ENCODE measurements around the gene PCDHB15. TPM values are rescaled to one million over a fixed set of nuclear protein-coding genes. Genes with fewer than 3 reads are reported as not detected.

The PCDHB15 gene
- total RNA-seq, 1 donor from 2014 or later = 22.1 TPM

GRCh38 chr5:141250576-141250975 lies 5.4 kb downstream of the PCDHB15 start:
- no peak for DNase-seq

GRCh38 chr5:141258464-141258863 lies 13.3 kb downstream of the PCDHB15 start:
- DNase-seq = no peak

- no peak for DNase-seq
Observed at GRCh38 chr5:141258948-141259347, 13.8 kb downstream of the PCDHB15 start.

GRCh38 chr5:141260458-141261237 lies 15.5 kb downstream of the PCDHB15 start:
- no peak for DNase-seq

GRCh38 chr5:141261238-141261546 lies 16.0 kb downstream of the PCDHB15 start:
- no peak for DNase-seq

- DNase-seq = no peak
Observed at GRCh38 chr5:141269195-141269594, 24.0 kb downstream of the PCDHB15 start.

GRCh38 chr5:141272906-141273305 lies 27.7 kb downstream of the PCDHB15 start:
- no peak for DNase-seq

- DNase-seq = no peak
Observed at GRCh38 chr5:141298376-141298775, 53.2 kb downstream of the PCDHB15 start.

Other genes with a start within 250 kb of the PCDHB15 start
- 0.31 TPM for gene PCDHB1, start 194.0 kb upstream of the PCDHB15 start, total RNA-seq
- 14.2 TPM for gene PCDHB2, start 150.8 kb upstream of the PCDHB15 start, total RNA-seq
- 10.3 TPM for gene PCDHB3, start 144.9 kb upstream of the PCDHB15 start, total RNA-seq
- 4.7 TPM for gene PCDHB4, start 123.6 kb upstream of the PCDHB15 start, total RNA-seq
- 9.7 TPM for gene PCDHB5, start 110.2 kb upstream of the PCDHB15 start, total RNA-seq
- 3.1 TPM for gene PCDHB6, start 95.3 kb upstream of the PCDHB15 start, total RNA-seq
- gene PCDHB7, start 72.8 kb upstream of the PCDHB15 start, total RNA-seq = 13.4 TPM
- 8.6 TPM for gene PCDHB8, start 67.6 kb upstream of the PCDHB15 start, total RNA-seq
- 4.5 TPM for gene PCDHB16, start 63.0 kb upstream of the PCDHB15 start, total RNA-seq
- gene PCDHB9, start 58.2 kb upstream of the PCDHB15 start, total RNA-seq = 6.1 TPM
- 13.1 TPM for gene PCDHB10, start 53.0 kb upstream of the PCDHB15 start, total RNA-seq
- 10.5 TPM for gene PCDHB11, start 45.8 kb upstream of the PCDHB15 start, total RNA-seq
- gene PCDHB12, start 36.7 kb upstream of the PCDHB15 start, total RNA-seq = 14.8 TPM
- gene PCDHB13, start 31.5 kb upstream of the PCDHB15 start, total RNA-seq = 9.2 TPM
- gene PCDHB14, start 22.1 kb upstream of the PCDHB15 start, total RNA-seq = 13.4 TPM
- gene SLC25A2, start 58.7 kb downstream of the PCDHB15 start, total RNA-seq = not detected
- gene TAF7, start 75.4 kb downstream of the PCDHB15 start, total RNA-seq = 127 TPM
- gene PCDHGA1, start 85.1 kb downstream of the PCDHB15 start, total RNA-seq = 4.8 TPM
- 6.9 TPM for gene PCDHGA2, start 93.4 kb downstream of the PCDHB15 start, total RNA-seq
- 4.7 TPM for gene PCDHGA3, start 98.4 kb downstream of the PCDHB15 start, total RNA-seq
- gene PCDHGB1, start 104.7 kb downstream of the PCDHB15 start, total RNA-seq = 7.8 TPM
- 8.4 TPM for gene PCDHGA4, start 109.6 kb downstream of the PCDHB15 start, total RNA-seq
- gene PCDHGB2, start 114.6 kb downstream of the PCDHB15 start, total RNA-seq = 8.3 TPM
- gene PCDHGA5, start 118.8 kb downstream of the PCDHB15 start, total RNA-seq = 6.6 TPM
- gene PCDHGB3, start 124.8 kb downstream of the PCDHB15 start, total RNA-seq = 12.3 TPM
- 12.3 TPM for gene PCDHGA6, start 128.5 kb downstream of the PCDHB15 start, total RNA-seq
- gene PCDHGA7, start 137.3 kb downstream of the PCDHB15 start, total RNA-seq = 8.4 TPM
- 12.9 TPM for gene PCDHGB4, start 142.3 kb downstream of the PCDHB15 start, total RNA-seq
- gene PCDHGA8, start 147.2 kb downstream of the PCDHB15 start, total RNA-seq = 8.0 TPM
- 18.1 TPM for gene PCDHGB5, start 152.6 kb downstream of the PCDHB15 start, total RNA-seq
- 11.9 TPM for gene PCDHGA9, start 157.4 kb downstream of the PCDHB15 start, total RNA-seq
- gene PCDHGB6, start 162.6 kb downstream of the PCDHB15 start, total RNA-seq = 12.8 TPM
- 12.0 TPM for gene PCDHGA10, start 167.6 kb downstream of the PCDHB15 start, total RNA-seq
- gene PCDHGB7, start 172.3 kb downstream of the PCDHB15 start, total RNA-seq = 15.6 TPM
- 16.4 TPM for gene PCDHGA11, start 175.7 kb downstream of the PCDHB15 start, total RNA-seq
- 6.9 TPM for gene PCDHGA12, start 185.1 kb downstream of the PCDHB15 start, total RNA-seq
- 35.6 TPM for gene PCDHGC3, start 230.6 kb downstream of the PCDHB15 start, total RNA-seq
- gene PCDHGC4, start 239.6 kb downstream of the PCDHB15 start, total RNA-seq = 91.2 TPM
- 6.2 TPM for gene PCDHGC5, start 243.7 kb downstream of the PCDHB15 start, total RNA-seq